GM08714 (cell line): Measurements from ENCODE around the gene SPTBN1.

ENCODE experiments used
- H3K4me3 ChIP-seq: fragments of 200-500 bp; sonication (Bioruptor generic); 2 replicates; pipeline ENCODE4 v1.5.1; 2014; ENCODE audit warnings: mild to moderate bottlenecking, low read length, inconsistent platforms
- ZNF274 ChIP-seq: IDR thresholded peaks from 2 replicates; pipeline ENCODE4 v1.6.1; 2012; ENCODE audit warnings: mild to moderate bottlenecking, low read depth, low read length

The SPTBN1 gene

DNA sequence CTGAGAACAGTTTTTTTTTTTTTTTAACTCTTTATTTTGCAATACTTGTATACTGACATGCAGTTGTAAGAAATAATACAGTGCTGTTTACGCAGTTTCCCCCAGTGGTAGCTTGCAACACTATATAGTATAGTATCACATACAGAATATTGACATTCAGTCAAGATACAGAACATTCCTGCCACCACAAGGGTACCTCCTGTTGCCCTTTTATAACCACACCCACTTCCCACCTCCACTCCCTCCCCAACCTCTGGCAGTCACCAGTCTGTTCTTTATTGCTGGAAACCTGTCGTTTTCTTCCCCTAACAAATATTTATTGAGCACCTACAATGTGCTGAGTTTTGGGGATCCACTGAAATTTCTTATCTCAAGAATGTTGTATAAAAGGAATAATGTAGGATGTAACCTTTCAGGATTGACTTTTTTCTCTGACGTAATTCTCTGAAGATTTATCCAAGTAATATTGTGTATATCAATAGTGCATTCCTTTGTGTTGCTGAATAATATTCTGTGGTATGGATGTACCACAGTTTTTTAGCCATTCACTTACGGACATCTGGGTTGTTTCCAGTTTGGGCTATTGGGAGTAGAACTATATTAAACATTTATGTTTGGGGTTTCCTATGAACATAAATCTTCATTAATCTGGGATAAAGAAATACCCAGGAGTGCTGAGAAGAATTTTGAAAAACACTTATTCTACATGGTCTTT is 215.9 kb downstream of the SPTBN1 start:
- H3K4me3 ChIP-seq = no peak overlapping the region
- TF ChIP-seq ZNF274 = no peak

DNA sequence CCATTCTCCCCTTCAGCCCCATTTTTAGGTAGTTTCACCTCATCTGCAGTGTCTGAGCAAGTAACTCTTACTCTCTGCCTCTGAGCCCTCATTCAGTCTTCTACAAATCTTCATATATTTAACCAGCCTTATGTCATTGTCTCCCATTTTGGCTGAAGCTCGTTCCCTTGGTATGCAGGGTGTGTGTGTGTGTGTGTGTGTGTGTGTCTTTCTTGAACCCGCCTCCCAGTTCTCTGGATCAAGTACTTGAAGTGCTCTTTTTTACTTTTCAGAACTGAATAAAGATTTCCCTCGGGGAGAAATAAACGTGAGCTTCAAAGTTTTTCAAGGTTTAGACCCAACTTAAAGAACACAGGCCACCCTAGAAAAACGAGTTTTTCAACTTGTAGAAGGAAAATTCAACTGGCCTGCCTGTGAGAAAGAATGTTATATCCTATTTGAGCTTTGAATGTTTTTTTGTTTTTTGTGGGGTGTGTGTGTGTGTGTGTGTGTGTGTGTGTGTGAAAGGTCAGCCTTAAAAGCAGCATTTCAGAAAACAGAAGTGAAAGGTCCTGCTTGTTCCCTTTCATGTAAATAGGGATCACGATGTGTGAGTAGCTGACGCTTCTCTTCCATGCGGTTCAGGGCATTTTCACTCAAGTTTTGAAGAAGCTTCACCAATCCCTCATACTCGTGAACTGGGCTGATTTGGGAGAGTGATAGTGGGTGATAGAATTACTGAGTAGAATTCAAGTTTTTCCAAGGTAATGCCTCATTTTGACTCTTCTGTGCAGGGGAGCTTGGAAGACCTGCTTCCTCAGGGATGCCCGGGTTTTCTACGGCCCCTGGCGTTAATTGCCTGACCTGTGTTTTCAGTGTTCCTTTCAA is 216.7 kb downstream of the SPTBN1 start:
- H3K4me3 ChIP-seq = peak overlapping the region; percentile 27; the same call in 1 of the 2 replicates

DNA sequence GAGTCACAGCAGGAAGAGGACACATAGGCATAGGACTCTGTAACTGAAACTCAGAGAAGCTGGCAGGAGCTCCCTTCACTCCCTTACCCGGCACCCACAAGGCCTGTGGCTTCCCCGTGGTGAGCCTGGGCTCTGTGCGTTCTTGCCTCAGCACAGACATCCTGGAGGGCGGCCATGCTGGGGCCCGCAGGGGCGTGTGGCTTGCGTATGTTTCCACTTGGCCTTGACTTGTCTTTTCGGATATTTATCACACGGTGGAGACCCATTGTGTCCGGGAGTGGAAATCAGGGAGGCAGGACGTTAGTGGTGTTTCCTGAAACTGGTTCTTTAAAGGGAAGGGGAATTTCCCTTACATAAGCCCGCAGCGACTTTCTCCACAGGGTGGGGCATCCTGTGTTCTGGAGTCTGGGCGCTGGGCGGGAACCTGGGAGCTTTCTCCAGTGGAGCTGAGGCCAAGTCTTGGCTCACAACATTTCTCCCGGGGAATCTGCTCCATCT is 217.4 kb downstream of the SPTBN1 start:
- no peak for TF ChIP-seq ZNF274

More for the DNA sequence above, 216.7 kb downstream of the SPTBN1 start:
- no peak for TF ChIP-seq ZNF274

DNA sequence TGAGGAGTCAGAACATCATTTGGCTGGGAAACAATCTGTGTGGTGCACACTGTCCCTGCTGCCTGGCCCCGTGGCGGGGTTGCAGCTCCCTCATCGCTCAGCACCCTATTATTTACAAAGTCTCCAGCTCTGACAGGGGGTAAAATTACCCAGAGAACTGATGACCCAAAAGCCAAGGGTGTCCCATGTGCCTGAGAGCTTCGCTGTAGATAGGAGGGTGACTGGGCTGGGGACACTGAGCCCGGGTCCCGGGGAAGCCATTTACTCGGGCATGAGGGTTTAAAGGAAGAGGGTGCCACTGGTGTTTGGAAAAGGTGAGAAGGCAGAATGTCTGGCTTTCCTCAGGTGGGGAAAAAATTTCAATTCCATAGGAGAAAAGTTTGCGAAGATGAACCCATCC is 219.2 kb downstream of the SPTBN1 start:
- no peak for TF ChIP-seq ZNF274
- H3K4me3 ChIP-seq = no peak overlapping the region

More for the DNA sequence above, 217.4 kb downstream of the SPTBN1 start:
- peak overlapping the region; percentile 27; the same call in 1 of the 2 replicates for H3K4me3 ChIP-seq

DNA sequence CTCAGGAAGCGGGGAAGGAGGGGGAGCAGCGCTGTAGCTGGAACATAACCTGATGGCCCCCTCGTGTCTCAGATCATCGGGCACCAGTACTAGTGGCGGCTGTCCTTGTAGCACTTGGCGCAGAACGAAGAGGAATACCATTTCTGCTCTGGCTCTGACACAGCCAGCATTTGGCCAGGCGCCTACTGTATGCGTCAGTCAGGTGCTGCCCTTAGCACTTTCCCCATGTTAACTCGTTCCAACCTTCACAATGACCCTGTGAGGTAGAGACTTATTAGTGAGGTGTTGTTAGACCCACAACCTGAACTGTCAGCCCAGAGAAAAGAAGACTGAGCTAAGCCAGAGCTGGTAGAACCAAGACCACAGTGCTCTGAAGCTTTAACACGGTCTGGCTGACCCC is 219.6 kb downstream of the SPTBN1 start:
- H3K4me3 ChIP-seq = no peak overlapping the region
- TF ChIP-seq ZNF274 = no peak

DNA sequence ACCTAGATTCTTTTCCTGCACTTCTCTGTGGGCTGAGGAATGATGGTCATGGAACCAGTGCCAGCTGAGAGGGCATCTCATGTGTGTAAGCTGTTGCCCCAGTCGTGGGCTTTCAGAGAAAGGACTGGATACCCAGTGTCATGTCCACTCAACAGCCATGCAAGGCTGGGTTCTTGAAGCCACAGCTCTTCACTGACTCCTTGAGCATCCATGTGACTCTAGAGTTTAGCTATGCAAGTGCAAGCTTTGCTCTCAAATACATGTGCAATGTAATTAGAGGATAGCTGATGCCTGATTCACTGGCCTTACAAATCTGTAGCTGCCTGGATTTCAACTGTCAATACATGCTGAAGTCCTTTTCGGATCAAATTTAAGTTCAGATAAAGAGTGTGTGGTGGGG is 220.5 kb downstream of the SPTBN1 start:
- no peak for TF ChIP-seq ZNF274
- H3K4me3 ChIP-seq = no peak overlapping the region

DNA sequence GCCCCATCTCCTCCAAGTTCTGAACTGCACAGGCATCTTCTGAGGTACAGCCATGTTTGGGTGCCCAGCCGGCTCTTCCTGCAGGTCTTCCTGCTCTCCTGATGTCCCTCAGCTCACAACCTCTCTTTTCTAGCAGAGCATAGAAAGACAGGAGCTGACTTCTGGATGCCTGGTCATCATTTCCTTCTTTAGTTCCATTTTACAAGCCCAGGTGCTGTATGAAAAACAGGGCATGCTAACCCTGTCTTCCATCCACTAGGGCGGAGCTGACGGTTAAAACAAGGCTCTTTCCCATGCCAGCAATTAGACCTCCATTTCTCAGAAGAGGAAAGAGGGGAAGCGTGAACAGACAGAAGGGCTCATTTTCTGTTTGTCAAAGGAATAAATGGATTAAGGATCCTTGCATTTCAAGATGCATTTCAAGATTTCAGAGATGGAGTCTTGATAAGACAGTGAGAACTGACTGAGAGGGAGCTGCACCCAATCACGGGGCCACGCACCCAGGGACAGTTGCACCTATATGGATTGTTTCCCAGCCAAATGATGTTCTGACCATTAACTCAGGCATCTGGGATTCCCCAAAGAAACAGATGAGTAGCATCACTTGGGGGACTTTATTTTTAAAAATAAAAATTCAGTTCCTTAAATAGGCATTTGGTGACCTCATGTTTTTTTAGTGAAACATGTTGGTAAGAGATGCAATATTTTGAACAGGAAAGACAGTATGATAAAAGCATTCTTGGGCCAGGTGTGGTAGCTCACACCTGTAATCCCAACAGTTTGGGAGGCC is 221.5 kb downstream of the SPTBN1 start:
- TF ChIP-seq ZNF274 = no peak
- H3K4me3 ChIP-seq = no peak overlapping the region

DNA sequence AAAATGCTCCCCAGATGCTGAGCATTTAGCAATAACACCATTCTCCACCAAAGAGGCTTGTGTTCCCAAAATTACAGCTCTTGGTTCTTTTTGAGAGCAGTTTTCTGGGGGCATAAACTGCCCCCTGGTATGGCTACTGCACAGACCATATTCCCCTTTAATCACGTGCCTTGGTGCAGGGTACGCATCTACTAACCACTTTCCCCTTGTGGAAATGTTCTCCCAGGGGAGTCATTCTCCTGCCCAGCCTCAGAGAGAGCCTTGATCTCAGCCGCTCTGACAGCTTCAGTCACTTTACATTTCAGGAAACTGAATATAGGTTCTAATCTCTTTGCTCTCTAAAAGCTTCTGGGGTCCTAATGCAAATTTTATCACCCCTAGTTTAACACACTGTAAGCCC is 222.6 kb downstream of the SPTBN1 start:
- H3K4me3 ChIP-seq = no peak overlapping the region
- no peak for TF ChIP-seq ZNF274

DNA sequence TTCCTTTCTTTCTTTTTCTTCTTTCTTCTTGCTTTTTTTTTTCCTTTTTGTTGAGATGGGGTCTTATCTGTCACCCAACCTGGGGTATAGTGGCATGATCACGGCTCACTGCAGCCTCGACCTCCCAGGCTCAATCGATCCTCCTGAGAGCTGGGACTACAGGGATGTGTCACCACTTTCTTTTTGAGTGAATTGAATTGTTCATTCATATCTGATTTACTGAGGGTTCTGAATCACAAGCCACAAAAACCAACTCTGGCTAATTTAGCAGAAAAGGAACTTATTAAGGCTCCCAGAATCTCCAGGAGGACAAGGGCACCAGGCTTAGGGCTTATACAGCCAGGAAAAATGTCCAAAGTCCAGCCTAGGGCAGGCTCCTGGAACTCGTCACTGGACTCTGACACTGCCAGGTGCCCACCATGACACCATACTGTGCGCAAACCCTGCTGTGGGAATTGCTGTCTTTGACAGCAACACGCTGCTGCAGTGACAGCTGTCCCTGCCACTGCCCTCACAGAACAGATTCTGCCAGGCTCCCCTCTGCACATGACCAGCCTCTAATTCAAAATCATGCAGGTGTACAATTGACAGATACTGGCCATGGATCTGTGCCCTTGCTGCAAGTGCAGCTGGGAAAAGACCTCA is 224.4 kb downstream of the SPTBN1 start:
- H3K4me3 ChIP-seq = no peak overlapping the region
- TF ChIP-seq ZNF274 = no peak

DNA sequence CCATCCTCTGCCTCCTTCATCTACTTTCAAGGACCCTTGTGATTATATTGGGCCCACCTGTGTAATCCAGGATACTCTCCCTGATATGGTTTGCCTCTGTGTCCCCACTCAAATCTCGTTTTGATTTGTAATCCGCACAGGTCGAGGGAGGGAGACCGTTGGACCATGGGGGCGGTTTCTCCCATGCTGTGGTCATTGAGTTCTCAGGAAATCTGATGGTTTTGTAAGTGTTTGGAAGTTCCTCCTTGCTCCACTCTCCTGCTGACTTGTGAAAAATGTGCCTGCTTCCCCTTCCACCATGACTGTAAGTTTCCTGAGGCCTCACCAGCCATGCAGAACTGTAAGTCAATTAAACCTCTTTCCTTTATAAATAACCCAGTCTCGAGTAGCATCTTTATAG is 225.3 kb downstream of the SPTBN1 start:
- no peak for TF ChIP-seq ZNF274
- no peak overlapping the region for H3K4me3 ChIP-seq

DNA sequence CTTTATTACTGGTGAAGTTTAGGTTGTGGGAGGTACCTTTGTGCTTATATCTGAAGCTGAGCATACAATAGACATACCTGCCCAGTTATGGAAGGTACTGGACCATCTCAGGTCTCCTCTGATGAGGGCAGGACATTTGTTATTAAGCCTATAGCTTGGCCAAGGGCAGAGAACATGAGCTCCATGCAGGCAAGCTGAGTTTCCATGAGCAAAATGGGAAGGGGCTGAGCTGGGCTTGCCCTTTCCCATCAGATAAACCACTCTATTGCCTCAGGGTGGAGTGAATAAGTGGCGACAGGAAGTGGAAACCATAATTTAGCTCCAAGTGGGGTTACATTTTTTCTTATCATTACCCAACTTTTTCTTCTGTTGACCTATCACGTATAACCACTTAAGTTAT is 227.5 kb downstream of the SPTBN1 start:
- no peak for TF ChIP-seq ZNF274

DNA sequence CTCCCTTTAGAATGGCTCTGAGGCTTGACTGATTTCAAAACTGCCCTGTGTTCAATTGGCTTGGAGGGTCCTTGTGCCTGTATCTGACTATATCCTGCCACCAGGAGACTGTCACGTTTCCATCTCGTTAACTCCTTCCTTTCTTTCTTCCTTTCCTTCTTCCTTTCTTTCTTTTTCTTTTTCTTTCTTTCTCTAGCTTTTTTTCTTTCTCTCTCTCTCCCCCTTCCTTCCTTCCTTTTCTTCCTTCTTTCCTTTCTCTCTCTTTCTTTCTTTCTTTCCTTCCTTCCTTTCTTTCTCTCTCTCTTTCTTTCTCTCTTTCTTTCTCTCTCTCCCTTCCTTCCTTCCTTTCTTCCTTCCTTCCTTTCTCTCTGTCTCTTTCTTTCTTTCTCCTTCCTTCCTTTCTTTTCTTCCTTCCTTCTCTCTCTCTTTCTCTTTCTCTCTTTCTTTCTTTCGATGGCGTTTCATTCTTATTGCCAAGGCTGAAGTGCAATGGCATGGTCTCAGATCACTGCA is 229.2 kb downstream of the SPTBN1 start:
- TF ChIP-seq ZNF274 = no peak
- no peak overlapping the region for H3K4me3 ChIP-seq

More for the DNA sequence above, 227.5 kb downstream of the SPTBN1 start:
- H3K4me3 ChIP-seq = no peak overlapping the region

DNA sequence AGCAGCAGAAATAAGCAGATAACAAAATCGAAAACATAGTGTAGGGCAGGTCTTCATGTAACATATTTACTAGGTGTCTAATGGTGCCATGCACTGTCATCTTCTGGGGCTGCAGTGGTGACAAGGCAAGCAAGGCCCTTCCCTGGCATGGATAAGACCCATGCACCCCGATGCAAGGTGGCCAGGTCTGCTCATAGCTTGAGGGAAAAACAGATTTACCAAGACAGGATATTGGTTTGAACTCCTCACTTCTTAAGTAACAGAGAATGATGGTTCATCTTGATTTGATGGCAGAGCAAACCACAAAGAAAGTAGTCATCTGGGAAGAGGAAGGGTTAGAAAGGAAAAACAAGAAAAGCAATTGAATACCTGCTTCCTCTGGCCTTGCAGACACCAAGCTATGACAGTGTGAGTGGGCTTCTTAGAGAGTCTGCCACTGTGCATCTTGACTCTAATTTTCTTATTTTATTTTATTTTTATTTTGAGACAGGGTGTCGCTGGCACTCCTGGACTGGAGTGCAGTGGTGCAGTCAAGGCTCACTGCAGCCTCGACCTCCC is 231.5 kb downstream of the SPTBN1 start:
- H3K4me3 ChIP-seq = no peak overlapping the region
- no peak for TF ChIP-seq ZNF274
